T-helper 2 cell treated with Interferon-gamma antibody and Interleukin-4, amounts not matched to agents 100 ng/mL and 5 ng/mL, for 36 hours (primary cell): ENCODE data around the gene RSU1. TPM values are rescaled to one million over a fixed set of nuclear protein-coding genes. Genes with fewer than 3 reads are reported as not detected.

Experiments used
- intact Hi-C: fragments of 100-400 bp; cut with micrococcal nuclease; formaldehyde crosslinking; loops from one replicate; pipeline ENCODE4 v1.15.1; 2023
- total RNA-seq: library from RNA; stranded (reverse); gene quantifications from 2 replicates; pipeline ENCODE4 v1.2.3, GENCODE V29; 2022

The RSU1 gene
- total RNA-seq, 1 donor from 2014 or later: 86.9 TPM

GRCh38 chr10:16822726-16823360 lies 5.6 kb upstream of the RSU1 start:
- intact Hi-C loops: no loop called here

GRCh38 chr10:16822027-16822426 lies 4.8 kb upstream of the RSU1 start:
- intact Hi-C loops: no loop called here

GRCh38 chr10:16820421-16820820 lies 3.2 kb upstream of the RSU1 start:
- intact Hi-C loops: no loop called here

- intact Hi-C loops: no loop called here
These were observed 2.8 kb upstream of the RSU1 start for GRCh38 chr10:16820018-16820417.

GRCh38 chr10:16819436-16819835 lies 2.2 kb upstream of the RSU1 start:
- intact Hi-C loops: loop anchor here (5.0 kb wide), 1 partner anchor 1862 kb away; the partner anchor contains the start of gene MEIG1

GRCh38 chr10:16819026-16819425 lies 1.8 kb upstream of the RSU1 start:
- intact Hi-C loops: loop anchor here (5.0 kb wide), 1 partner anchor 1862 kb away; the partner anchor contains the start of gene MEIG1

GRCh38 chr10:16816830-16817124 lies 447 bp downstream of the RSU1 start:
- intact Hi-C loops: loop anchor here (1.0 to 5.0 kb wide), 9 partner anchors 29 to 1859 kb away; partner anchors contain the start of genes MEIG1, NSUN6, STAM and TRDMT1

GRCh38 chr10:16816171-16816570 lies 1.1 kb downstream of the RSU1 start:
- intact Hi-C loops: loop anchor here (2.0 to 5.0 kb wide), 2 partner anchors 1835 to 1859 kb away; partner anchors contain the start of genes MEIG1 and NSUN6

GRCh38 chr10:16814012-16814411 lies 3.2 kb downstream of the RSU1 start:
- intact Hi-C loops: no loop called here

GRCh38 chr10:16812676-16813075 lies 4.5 kb downstream of the RSU1 start:
- intact Hi-C loops: no loop called here

- intact Hi-C loops: no loop called here
These were observed 5.5 kb downstream of the RSU1 start for GRCh38 chr10:16811765-16812164.

GRCh38 chr10:16811292-16811691 lies 5.9 kb downstream of the RSU1 start:
- intact Hi-C loops: no loop called here

- intact Hi-C loops: loop anchor here (1.0 kb wide), 1 partner anchor 30 kb away; no protein-coding TSS in a partner anchor
These were observed 8.0 kb downstream of the RSU1 start for GRCh38 chr10:16809074-16809718.

GRCh38 chr10:16804123-16804522 lies 13.1 kb downstream of the RSU1 start:
- intact Hi-C loops: no loop called here

GRCh38 chr10:16803464-16803863 lies 13.8 kb downstream of the RSU1 start:
- intact Hi-C loops: no loop called here

- intact Hi-C loops: no loop called here
These were observed 17.6 kb downstream of the RSU1 start for GRCh38 chr10:16799621-16800020.

- intact Hi-C loops: no loop called here
These were observed 18.7 kb downstream of the RSU1 start for GRCh38 chr10:16798571-16798970.

- intact Hi-C loops: no loop called here
These were observed 21.7 kb downstream of the RSU1 start for GRCh38 chr10:16795410-16796073.

- intact Hi-C loops: no loop called here
These were observed 23.2 kb downstream of the RSU1 start for GRCh38 chr10:16794005-16794404.

GRCh38 chr10:16792675-16793074 lies 24.5 kb downstream of the RSU1 start:
- intact Hi-C loops: no loop called here

GRCh38 chr10:16789765-16790164 lies 27.5 kb downstream of the RSU1 start:
- intact Hi-C loops: no loop called here

- intact Hi-C loops: no loop called here
These were observed 28.0 kb downstream of the RSU1 start for GRCh38 chr10:16789261-16789660.
